A549 (cell line): ENCODE results near the gene TEAD2.

Experiments
- EP300 ChIP-seq, 2 experiments: fragments of >200 bp; sonication (Bioruptor Twin); formaldehyde crosslinking; IDR thresholded peaks; 2 replicates in 1 of 2; 3 replicates in 1 of 2; pipeline ENCODE4 v1.6.1; 2016 to 2017
- GATA3 ChIP-seq: IDR thresholded peaks from 2 replicates; pipeline ENCODE4 v1.6.1; 2012; ENCODE audit warnings: borderline replicate concordance
- HOXA7 ChIP-seq: fragments of 250-450 bp; sonication (Bioruptor Pico); IDR thresholded peaks from 2 replicates; pipeline ENCODE4 v1.5.0; 2020; ENCODE audit warnings: mild to moderate bottlenecking, moderate library complexity
- JUN ChIP-seq, 2 experiments: fragments of >200 bp; sonication (Bioruptor Twin); formaldehyde crosslinking; IDR thresholded peaks; 2 replicates in 1 of 2; 3 replicates in 1 of 2; pipeline ENCODE4 v1.6.1; 2016 to 2017
- PHF8 ChIP-seq: fragments of 200-600 bp; sonication (generic); IDR thresholded peaks from 2 replicates; pipeline ENCODE4 v1.6.1; 2016; ENCODE audit warnings: low read depth, mild to moderate bottlenecking, antibody characterized with exemption, moderate library complexity, borderline replicate concordance
- POLR2A ChIP-seq: IDR thresholded peaks from 2 replicates; pipeline ENCODE4 v1.6.1; 2012; ENCODE audit warnings: mild to moderate bottlenecking, low read length
- SMC3 ChIP-seq: fragments of >200 bp; sonication (Bioruptor Twin); formaldehyde crosslinking; IDR thresholded peaks from 3 replicates; pipeline ENCODE4 v1.6.1; 2018; ENCODE audit warnings: inconsistent platforms
- ZNF302 ChIP-seq: fragments of 250-450 bp; sonication (Bioruptor Pico); IDR thresholded peaks from 2 replicates; pipeline ENCODE4 v1.9.0; 2021; ENCODE audit warnings: inconsistent platforms, mild to moderate bottlenecking, moderate library complexity
- TF ChIP-seq, protein P1 (sequence below): fragments of 150-350 bp; IDR thresholded peaks from 2 replicates; pipeline ENCODE4 v1.6.1; 2014; ENCODE audit warnings: low read depth, mild to moderate bottlenecking, low read length
- TF ChIP-seq, protein P2 (sequence below): fragments of >200 bp; sonication (Bioruptor Twin); formaldehyde crosslinking; IDR thresholded peaks from 3 replicates; pipeline ENCODE4 v1.5.1; 2016
- TF ChIP-seq, protein P3 (sequence below): fragments of 450-650 bp; IDR thresholded peaks from 2 replicates; pipeline ENCODE4 v1.6.1; 2014; ENCODE audit warnings: antibody characterized with exemption
- TF ChIP-seq, protein P4 (sequence below): fragments of 200-600 bp; sonication (generic); IDR thresholded peaks from 2 replicates; pipeline ENCODE4 v1.6.1; 2016; ENCODE audit warnings: antibody characterized with exemption, mild to moderate bottlenecking, moderate library complexity

DNA sequence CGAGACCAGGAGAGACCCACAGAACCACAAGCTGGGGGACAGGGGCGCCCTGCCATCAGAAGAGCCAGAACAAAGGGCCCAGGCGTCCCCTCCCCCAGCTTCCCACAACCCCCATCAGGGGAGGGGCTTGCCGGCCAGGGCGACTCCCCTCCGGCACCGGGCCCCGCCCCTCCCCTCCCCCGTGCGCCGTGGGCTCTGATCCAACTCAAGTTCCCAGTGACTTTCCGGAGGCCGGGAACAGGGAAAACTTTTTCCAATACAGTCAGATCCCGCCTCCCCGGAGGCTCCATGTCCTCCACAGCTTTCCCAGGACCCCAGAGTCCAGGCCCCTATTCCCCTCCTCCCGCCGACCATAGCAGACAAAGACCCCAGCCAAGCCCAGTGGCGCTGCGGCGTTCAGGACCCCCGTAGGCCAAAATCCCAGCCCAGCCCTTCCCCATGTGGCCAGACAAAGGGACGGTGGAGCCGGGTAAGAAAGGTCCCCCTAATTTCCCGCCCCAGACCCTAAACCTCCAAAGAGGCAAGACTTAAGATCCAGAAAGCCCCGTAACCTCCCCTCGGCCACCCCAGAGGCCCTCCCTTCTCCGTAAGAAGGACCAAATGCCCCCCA, 673 bp downstream of the TEAD2 start:
- no peak for TF ChIP-seq SMC3
- TF ChIP-seq, protein P1, sequence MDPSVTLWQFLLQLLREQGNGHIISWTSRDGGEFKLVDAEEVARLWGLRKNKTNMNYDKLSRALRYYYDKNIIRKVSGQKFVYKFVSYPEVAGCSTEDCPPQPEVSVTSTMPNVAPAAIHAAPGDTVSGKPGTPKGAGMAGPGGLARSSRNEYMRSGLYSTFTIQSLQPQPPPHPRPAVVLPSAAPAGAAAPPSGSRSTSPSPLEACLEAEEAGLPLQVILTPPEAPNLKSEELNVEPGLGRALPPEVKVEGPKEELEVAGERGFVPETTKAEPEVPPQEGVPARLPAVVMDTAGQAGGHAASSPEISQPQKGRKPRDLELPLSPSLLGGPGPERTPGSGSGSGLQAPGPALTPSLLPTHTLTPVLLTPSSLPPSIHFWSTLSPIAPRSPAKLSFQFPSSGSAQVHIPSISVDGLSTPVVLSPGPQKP: no peak
- TF ChIP-seq POLR2A: no peak
- TF ChIP-seq, protein P2, sequence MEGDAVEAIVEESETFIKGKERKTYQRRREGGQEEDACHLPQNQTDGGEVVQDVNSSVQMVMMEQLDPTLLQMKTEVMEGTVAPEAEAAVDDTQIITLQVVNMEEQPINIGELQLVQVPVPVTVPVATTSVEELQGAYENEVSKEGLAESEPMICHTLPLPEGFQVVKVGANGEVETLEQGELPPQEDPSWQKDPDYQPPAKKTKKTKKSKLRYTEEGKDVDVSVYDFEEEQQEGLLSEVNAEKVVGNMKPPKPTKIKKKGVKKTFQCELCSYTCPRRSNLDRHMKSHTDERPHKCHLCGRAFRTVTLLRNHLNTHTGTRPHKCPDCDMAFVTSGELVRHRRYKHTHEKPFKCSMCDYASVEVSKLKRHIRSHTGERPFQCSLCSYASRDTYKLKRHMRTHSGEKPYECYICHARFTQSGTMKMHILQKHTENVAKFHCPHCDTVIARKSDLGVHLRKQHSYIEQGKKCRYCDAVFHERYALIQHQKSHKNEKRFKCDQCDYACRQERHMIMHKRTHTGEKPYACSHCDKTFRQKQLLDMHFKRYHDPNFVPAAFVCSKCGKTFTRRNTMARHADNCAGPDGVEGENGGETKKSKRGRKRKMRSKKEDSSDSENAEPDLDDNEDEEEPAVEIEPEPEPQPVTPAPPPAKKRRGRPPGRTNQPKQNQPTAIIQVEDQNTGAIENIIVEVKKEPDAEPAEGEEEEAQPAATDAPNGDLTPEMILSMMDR: no peak
- no peak for TF ChIP-seq ZNF302 (CRISPR knock-in tag)
- TF ChIP-seq JUN (IDR thresholded peaks at IDR 0.05): peak; percentile 28 to 46; a peak in 2 of 5 replicates
- TF ChIP-seq, protein P3, sequence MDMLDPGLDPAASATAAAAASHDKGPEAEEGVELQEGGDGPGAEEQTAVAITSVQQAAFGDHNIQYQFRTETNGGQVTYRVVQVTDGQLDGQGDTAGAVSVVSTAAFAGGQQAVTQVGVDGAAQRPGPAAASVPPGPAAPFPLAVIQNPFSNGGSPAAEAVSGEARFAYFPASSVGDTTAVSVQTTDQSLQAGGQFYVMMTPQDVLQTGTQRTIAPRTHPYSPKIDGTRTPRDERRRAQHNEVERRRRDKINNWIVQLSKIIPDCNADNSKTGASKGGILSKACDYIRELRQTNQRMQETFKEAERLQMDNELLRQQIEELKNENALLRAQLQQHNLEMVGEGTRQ: no peak
- no peak for TF ChIP-seq GATA3
- TF ChIP-seq HOXA7 (CRISPR knock-in tag): no peak
- TF ChIP-seq PHF8: peak; percentile 50
- TF ChIP-seq, protein P4, sequence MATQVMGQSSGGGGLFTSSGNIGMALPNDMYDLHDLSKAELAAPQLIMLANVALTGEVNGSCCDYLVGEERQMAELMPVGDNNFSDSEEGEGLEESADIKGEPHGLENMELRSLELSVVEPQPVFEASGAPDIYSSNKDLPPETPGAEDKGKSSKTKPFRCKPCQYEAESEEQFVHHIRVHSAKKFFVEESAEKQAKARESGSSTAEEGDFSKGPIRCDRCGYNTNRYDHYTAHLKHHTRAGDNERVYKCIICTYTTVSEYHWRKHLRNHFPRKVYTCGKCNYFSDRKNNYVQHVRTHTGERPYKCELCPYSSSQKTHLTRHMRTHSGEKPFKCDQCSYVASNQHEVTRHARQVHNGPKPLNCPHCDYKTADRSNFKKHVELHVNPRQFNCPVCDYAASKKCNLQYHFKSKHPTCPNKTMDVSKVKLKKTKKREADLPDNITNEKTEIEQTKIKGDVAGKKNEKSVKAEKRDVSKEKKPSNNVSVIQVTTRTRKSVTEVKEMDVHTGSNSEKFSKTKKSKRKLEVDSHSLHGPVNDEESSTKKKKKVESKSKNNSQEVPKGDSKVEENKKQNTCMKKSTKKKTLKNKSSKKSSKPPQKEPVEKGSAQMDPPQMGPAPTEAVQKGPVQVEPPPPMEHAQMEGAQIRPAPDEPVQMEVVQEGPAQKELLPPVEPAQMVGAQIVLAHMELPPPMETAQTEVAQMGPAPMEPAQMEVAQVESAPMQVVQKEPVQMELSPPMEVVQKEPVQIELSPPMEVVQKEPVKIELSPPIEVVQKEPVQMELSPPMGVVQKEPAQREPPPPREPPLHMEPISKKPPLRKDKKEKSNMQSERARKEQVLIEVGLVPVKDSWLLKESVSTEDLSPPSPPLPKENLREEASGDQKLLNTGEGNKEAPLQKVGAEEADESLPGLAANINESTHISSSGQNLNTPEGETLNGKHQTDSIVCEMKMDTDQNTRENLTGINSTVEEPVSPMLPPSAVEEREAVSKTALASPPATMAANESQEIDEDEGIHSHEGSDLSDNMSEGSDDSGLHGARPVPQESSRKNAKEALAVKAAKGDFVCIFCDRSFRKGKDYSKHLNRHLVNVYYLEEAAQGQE: no peak
- TF ChIP-seq EP300 (IDR thresholded peaks at IDR 0.05): no peak
